DOHH2 (cell line): ENCODE measurements around the gene CCDC149.

ENCODE experiments used
- EZH2phosphoT487 ChIP-seq: fragments of 200-600 bp; sonication (generic); IDR thresholded peaks from 2 replicates; pipeline ENCODE4 v1.6.1; 2017; ENCODE audit warnings: borderline replicate concordance, mild to moderate bottlenecking, antibody characterized with exemption, low read length, moderate library complexity, mixed read lengths
- TF ChIP-seq, protein P1 (sequence below): fragments of 200-600 bp; sonication (generic); IDR thresholded peaks from one replicate; pipeline ENCODE4 v1.5.1; 2014; ENCODE audit warnings: antibody characterized with exemption, mild to moderate bottlenecking, low read depth, low read length; ENCODE audit not compliant: poor library complexity, severe bottlenecking

DNA sequence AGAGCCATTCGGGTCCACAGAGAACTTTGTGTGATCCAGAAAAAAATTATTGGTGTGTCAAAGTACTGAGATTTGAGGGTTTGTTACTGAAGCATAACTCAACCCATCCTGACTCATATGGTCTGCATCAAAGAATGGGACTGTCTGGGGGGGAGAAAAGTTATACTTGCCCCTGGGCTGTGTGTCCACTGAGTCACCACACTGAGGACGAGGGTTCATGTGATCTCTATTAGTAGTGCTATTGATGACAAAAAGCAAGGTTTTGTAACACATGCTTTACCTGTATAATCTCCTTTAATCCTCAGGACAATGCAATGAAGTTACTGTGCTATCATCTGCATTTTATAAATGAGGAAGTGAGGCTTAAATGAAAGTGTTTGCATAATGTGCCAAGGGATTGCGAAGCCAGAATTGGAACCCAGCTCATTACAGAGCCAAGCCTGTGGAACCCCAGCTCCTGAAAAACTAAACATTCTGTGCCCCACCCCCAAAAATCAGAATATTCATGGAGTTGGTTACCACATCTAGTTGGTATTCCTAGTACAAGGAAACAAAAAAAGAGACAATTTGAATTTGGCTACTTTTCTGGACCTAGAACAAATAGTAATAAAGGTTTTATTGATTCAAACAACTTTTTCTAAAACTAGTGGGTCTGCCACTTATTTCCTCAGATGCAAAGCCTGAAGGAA is 31.2 kb downstream of the CCDC149 start:
- TF ChIP-seq, protein P1, sequence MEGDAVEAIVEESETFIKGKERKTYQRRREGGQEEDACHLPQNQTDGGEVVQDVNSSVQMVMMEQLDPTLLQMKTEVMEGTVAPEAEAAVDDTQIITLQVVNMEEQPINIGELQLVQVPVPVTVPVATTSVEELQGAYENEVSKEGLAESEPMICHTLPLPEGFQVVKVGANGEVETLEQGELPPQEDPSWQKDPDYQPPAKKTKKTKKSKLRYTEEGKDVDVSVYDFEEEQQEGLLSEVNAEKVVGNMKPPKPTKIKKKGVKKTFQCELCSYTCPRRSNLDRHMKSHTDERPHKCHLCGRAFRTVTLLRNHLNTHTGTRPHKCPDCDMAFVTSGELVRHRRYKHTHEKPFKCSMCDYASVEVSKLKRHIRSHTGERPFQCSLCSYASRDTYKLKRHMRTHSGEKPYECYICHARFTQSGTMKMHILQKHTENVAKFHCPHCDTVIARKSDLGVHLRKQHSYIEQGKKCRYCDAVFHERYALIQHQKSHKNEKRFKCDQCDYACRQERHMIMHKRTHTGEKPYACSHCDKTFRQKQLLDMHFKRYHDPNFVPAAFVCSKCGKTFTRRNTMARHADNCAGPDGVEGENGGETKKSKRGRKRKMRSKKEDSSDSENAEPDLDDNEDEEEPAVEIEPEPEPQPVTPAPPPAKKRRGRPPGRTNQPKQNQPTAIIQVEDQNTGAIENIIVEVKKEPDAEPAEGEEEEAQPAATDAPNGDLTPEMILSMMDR: no peak
- TF ChIP-seq EZH2phosphoT487: no peak
